UCSD-AML1 (cell line): ENCODE data around the gene NEK2.

Source experiments
- DNase-seq: peaks from one replicate; lab custom pipeline; 2025; ENCODE audit not compliant: unreplicated experiment; lab: John Stamatoyannopoulos, UW

The NEK2 gene

DNA sequence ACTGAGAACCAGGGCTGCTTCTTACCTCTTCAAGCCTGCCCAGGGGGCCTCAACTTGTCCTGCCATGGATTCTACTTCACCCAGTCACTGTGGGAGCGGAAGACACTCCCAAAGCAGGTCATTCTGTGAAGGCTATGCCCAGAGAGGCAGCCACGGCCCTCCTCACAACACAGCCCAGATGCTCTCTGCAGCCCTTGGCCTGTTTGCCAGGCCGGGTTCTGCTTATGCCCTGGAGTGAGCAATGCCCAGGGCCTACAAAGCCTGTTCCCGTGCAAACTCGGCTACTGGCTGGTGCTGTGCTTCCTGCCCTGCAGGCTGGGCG is 62.7 kb downstream of the NEK2 start:
- no peak for DNase-seq
